Measurements from ENCODE around the gene P2RY14. TPM values are rescaled to one million over a fixed set of nuclear protein-coding genes. Genes with fewer than 3 reads are reported as not detected.
"Not testable (repeated sequence)": the region's sequence is repeated elsewhere in the genome, so short reads cannot be mapped to it uniquely, and the experiment has no call there.

Gene P2RY14
- polyA plus RNA-seq, 3 donors: 0.39 to 0.85 (median 0.50) TPM

GRCh38 chr3:151268267-151269235 is 9.8 kb downstream of the P2RY14 start:
- DNase-seq (ENCODE audit: extremely low read depth in 1 of 11, low read depth in 9 of 11, low spot score in 4 of 11): no peak

DNA sequence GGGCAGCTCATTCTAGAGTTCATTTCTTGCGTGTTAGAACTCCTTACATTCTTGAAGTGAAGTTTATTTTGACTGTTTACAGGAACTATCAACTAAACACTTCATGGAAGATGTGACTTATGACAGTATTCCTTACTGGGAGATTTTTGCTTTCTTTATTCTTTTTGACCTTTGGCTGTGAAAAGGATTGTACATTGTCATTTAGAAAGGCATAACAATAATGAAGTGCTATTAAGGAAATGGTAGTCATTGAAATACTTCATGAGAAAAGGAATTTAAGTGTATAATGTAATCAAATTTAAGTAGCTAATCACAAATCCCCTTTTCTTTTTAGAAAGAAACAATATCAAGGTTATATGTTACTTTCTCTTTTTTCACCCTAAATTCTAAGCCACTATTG is 11.3 kb downstream of the P2RY14 start:
- DNase-seq (ENCODE audit: extremely low read depth in 1 of 11, low read depth in 9 of 11, low spot score in 4 of 11): no peak

DNA sequence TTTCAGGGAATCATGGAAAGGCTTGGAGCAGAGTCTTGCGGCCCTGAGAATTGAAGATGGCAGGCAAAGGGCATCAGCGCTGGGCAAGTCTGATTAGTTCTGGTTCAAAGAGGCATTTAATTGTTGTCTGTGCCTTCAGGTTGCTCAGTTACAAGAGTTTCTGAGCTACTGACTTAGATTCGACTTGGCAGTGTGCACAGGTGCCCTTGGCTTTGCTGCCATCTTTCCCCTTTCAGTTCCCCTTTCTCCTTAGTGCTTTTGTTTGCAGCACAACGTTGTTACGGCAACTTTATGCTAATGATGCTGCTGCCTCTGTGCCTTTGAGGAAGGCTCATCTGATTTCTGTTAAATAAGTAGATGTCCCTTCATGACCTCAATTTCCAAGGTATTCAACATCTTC is 12.5 kb downstream of the P2RY14 start:
- no peak for DNase-seq (ENCODE audit: extremely low read depth in 1 of 11, low read depth in 9 of 11, low spot score in 4 of 11)

DNA sequence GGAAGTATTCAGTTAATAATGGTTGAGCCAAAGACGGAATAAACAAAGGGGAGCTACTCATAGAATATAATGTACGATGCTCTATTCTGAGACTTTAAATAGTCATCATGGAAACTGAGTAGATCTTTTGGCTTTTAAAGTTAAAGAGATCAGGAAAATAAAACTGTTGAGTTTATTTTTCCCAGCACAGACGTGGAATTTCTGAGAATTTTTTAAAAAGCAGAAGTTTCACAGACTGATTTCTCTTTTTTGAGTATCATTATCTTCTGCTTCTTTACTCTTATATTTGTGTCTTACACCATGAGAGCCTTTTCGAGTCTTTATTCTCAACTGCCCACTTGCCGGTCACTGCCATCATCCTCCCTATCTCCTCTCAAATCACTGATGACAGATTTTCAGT is 13.2 kb downstream of the P2RY14 start:
- DNase-seq (ENCODE audit: extremely low read depth in 1 of 11, low read depth in 9 of 11, low spot score in 4 of 11): no peak

GRCh38 chr3:151264605-151265004 is 13.7 kb downstream of the P2RY14 start:
- DNase-seq (ENCODE audit: extremely low read depth in 1 of 11, low read depth in 9 of 11, low spot score in 4 of 11): no peak

- no peak for DNase-seq (ENCODE audit: extremely low read depth in 1 of 11, low read depth in 9 of 11, low spot score in 4 of 11)
These were observed 15.3 kb downstream of the P2RY14 start for GRCh38 chr3:151262871-151263525.

- DNase-seq (ENCODE audit: extremely low read depth in 1 of 11, low read depth in 9 of 11, low spot score in 4 of 11): no peak
These were observed 18.7 kb downstream of the P2RY14 start for GRCh38 chr3:151259664-151260063.

- no peak for DNase-seq (ENCODE audit: extremely low read depth in 1 of 11, low read depth in 9 of 11, low spot score in 4 of 11)
These were observed 21.6 kb downstream of the P2RY14 start for GRCh38 chr3:151256749-151257148.

DNA sequence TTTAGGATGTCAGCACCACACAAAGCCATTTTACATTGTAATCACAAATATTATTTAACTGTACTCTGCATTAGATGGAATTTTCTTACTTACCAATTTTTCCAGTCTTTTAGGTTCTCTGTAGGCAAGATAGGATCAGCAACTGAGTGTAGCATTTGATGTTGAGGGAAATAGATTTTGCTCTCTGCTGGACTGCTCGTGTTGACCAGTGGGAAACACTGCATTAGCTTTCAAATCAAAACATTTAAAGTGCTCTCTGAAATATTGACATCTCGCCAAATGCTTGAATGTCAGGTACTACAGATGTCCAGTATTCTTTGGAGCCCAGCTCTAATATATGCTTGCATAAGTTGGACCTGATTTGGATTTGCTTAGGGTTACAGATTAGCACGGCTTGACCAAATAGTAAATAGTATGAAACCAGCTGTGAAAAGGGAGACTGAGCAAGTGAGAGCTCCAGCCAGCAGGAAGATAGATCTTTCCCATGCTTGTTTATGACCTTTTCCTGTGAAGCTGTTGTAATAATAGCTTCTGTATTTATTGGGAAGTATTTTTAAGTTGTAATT is 29.5 kb downstream of the P2RY14 start:
- DNase-seq (ENCODE audit: extremely low read depth in 1 of 11, low read depth in 9 of 11, low spot score in 4 of 11): no peak

DNA sequence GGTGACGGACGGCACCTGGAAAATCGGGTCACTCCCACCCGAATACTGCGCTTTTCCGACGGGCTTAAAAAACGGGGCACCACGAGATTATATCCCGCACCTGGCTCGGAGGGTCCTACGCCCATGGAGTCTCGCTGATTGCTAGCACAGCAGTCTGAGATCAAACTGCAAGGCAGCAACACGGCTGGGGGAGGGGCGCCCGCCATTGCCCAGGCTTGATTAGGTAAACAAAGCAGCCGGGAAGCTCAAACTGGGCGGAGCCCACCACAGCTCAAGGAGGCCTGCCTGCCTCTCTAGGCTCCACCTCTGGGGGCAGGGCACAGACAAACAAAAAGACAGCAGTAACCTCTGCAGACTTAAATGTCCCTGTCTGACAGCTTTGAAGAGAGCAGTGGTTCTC is 36.3 kb downstream of the P2RY14 start:
- DNase-seq (ENCODE audit: extremely low read depth in 1 of 11, low read depth in 9 of 11, low spot score in 4 of 11): not testable (repeated sequence)

DNA sequence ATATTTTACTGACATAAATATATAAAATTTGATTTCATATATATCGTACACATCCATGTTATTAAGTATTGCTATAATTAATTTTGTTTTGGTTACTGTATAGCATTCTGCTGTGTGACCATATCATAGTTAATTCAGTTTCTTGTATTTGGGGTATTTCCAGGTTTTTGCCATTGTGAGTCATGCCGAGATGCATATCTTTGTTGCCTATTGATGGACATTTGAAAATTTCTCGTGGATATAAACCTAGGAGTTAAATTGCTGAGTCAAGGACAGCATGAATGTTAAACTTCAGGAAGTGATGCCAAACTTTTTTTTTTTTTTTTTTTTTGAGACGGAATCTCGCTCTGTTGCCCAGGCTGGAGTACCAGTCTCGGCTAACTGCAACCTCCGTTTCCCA is 41.6 kb downstream of the P2RY14 start:
- no peak for DNase-seq (ENCODE audit: extremely low read depth in 1 of 11, low read depth in 9 of 11, low spot score in 4 of 11)

- no peak for DNase-seq (ENCODE audit: extremely low read depth in 1 of 11, low read depth in 9 of 11, low spot score in 4 of 11)
These were observed 42.0 kb downstream of the P2RY14 start for GRCh38 chr3:151236316-151236715.

- no peak for DNase-seq (ENCODE audit: extremely low read depth in 1 of 11, low read depth in 9 of 11, low spot score in 4 of 11)
These were observed 43.5 kb downstream of the P2RY14 start for GRCh38 chr3:151234825-151235224.

DNA sequence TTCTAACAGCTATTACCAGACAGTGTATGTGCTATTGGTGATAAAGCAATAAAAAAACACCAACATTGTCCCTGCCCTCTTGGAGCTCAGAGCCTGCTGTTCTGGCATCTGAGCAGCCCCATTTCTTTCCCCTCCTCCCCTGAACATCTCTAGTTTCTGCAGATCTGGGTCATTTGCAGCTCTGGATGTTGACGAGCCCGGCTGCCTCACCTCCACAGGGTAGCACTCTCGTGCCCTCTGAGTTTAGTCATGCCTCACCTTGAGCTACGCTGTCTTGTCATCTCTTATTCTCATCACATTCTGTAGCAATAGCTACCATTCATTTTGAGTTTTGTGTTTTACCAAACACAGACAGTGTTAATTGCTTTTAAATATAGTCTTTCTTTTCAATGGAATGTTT is 45.4 kb downstream of the P2RY14 start:
- DNase-seq (ENCODE audit: extremely low read depth in 1 of 11, low read depth in 9 of 11, low spot score in 4 of 11): no peak

- DNase-seq (ENCODE audit: extremely low read depth in 1 of 11, low read depth in 9 of 11, low spot score in 4 of 11): not testable (repeated sequence)
These were observed 45.9 kb downstream of the P2RY14 start for GRCh38 chr3:151232403-151232802.

GRCh38 chr3:151230646-151231045 is 47.7 kb downstream of the P2RY14 start:
- no peak for DNase-seq (ENCODE audit: extremely low read depth in 1 of 11, low read depth in 9 of 11, low spot score in 4 of 11)

GRCh38 chr3:151228666-151229040 is 49.7 kb downstream of the P2RY14 start:
- no peak for DNase-seq (ENCODE audit: extremely low read depth in 1 of 11, low read depth in 9 of 11, low spot score in 4 of 11)

DNA sequence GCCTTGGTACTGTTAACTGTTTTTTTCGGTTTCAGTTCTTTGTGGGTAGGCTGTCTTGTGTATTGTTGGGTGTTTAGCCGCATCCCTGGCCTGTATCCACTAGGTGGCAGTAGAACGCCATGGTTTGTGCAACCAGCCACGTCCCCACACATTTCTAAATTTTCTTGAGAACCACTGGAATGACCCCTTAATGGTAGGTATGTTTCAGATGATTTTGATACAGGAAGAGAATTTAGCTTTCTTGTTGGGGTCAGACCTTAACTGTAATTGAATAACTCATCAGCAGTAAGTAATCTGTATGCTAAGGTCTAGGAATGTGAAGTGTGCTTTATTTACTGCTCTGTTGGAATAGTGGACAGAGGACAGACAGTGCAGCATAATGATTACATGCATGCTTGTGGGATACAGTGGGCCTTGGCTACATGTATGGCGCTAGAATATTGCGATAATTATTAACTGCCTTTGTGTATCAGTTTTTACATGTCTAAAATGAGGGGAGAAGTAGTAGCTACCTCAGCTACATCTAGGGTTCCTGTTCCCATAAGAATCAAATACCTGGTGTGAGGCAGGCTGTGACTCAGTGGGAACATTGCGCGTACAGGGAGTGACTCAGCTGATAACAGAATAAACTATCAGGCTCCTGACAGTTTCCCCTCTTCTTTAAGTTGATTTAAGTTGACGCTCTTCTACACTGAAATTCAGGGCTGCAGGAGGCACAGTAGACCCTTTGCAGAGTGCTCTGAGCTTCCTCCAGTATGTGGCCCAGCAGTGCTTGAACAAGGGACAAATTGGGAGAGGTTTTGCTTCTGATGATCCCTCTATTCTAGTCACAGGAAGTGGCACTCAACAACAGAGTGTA is 50.3 kb downstream of the P2RY14 start:
- peak; percentile 47 to 83 (median 66) for DNase-seq (ENCODE audit: extremely low read depth in 1 of 11, low read depth in 9 of 11, low spot score in 4 of 11)

DNA sequence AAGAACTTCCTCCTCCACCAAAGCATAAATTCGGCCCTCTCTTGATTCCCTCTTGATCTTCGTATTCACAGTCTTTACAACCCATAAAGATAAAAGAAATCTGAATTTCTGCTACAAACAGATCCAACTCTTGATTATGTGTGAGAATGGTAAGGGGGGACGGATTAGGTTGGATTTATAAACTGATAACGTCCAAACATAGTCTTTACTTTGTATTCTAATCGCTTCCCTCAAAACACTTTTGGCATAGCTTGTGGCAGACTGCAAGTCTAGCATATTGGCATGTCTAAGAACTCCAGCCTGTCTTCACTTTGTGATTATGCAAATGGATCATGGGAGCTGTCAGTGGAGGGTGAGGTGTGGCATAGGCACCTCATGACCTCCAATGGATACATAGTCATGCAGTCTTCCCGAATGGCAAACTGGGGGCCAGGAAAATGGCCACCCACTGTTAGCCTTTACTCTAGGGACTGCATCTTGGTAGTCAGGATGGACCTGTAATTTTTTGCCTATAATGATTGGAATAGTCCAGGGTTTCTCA is 51.0 kb downstream of the P2RY14 start:
- DNase-seq (ENCODE audit: extremely low read depth in 1 of 11, low read depth in 9 of 11, low spot score in 4 of 11): no peak

Measured in renal cortex interstitium (tissue), 11 donors.